GM15510 (cell line): Measurements from ENCODE around the gene SAPCD2.

Experiments used
- POLR2A ChIP-seq: IDR thresholded peaks from 3 replicates; pipeline ENCODE4 v1.6.1; 2011; ENCODE audit warnings: borderline replicate concordance; ENCODE audit not compliant: insufficient read length; ENCODE audit errors: extremely low read depth

Gene SAPCD2

DNA sequence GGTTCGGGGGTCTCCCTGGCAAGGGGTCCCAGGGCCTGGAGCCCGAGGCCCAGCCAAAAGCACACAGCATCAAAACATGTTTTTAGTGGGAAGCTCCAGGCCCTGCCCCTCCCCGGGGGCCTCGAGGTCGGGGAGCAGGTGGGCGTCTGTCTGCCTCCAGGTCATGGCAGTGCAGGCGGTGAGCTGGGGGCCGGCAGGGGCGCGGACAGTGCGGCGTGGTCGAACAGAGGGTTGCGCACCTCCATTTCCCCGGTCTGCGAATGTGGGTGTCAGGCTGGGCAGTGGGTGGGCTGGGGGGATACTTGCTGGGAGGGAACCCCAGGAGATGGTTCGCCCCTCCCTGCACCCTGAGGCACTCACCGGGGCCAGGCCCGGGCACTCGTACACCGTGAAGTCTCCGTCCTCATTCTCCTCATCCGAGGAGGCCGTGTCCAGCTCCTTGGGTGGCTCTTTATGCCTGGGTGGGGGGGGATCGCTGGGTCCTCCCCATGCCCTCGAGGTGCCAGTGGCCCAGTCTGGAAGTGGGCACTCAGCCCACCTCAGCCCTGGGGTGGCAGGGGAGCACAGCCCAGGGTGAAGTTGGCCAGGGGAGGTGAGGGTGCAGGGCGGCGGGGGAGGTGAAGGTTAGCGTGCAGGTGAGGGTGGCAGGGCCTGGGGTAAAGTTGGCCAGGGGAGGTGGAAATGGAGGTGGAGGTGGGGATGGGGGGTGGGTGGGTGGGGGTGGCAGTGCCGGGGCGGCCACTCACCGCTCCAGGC, 30.6 kb downstream of the SAPCD2 start:
- TF ChIP-seq POLR2A, result no peak

DNA sequence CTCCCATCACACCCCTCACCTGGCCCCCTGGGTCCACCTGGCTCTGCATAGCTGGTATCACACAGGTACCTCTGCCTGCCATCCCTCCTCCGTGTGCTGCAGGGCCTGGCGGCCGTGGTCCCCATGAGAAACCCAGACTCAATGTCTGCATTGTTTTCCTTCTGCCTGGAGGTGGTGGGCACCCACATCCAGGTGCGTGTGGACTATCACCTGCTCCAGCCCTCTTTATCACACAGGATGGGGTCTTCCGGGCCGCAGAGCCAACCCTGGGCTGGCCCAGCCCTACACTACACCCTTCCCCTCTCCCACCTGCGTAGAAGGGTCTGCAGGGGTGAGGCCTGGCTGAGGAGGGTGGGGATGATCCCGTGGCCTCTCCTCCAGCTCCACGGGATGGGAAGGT, 31.4 kb downstream of the SAPCD2 start:
- TF ChIP-seq POLR2A, result no peak

DNA sequence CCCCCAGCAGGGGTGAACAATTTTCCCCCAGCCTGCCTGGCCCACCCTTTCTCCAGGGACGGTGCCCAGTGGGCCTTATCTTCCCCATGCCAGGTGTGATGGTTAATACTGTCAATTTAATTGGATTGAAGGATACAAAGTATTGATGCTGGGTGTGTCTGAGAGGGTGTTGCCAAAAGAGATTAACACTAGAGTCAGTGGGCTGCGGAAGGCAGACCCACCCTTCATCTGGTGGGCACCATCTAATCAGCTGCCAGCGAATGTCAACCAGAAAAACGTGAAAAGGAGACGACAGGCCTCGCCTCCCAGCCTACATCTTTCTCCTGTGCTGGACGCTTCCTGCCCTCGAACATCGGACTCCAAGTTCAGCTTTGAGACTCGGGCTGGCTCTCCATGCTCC, 32.9 kb downstream of the SAPCD2 start:
- no peak for TF ChIP-seq POLR2A

DNA sequence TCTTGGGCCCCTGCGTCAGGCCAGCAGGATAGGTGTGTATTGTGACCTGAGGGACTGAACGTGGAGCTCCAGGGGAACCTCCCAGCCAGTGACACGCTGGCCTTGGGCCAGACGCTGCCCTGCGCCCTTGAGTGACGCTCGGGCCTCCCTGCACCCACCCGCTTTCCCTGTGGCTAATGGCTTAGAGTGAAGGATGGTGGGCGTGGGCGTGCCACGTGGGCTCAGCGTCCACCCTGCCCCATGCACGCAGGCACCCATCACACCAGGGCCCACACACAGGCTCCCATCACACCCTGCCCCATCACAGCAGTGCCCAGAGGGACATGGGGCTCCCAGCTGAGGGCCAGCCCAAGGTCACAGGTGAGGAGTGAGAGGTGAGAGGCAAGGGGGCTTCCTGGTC, 33.3 kb downstream of the SAPCD2 start:
- no peak for TF ChIP-seq POLR2A

DNA sequence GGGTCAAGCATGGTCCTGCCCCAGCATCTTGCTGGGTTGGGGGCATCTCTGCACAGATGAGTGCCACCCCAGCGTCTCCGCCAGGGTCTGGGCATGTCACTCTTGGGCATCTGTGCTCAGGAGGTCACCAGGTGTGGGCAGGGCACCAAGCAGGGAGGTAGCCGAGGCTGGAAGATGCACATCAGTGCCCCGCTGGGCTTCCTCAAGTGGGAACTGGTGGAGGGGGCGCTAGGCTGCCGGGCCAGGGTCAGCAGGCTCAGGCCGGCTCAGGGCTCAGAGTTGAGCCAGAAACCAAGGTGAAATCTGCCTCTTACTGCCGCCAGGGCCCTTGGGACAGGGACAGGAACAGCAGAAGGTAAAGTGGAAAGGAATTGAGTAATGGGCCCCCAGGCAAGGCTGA, 34.4 kb downstream of the SAPCD2 start:
- no peak for TF ChIP-seq POLR2A

DNA sequence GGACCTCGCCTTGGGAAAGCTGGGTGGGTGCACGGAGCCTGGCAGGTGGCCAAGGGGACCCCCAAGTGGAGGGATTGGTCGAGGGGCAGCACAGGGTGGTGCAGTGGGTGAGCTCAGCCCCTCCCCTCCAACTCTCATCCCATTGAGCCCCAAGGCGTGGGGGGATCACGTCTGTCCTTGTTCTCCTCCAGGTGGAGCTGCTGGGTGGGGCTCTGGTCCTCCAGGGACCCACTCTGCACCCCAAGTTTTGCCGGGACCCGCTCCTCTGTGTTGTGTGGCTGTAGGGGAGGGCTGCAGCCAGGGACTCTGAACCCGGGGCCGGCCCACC, 34.9 kb downstream of the SAPCD2 start:
- TF ChIP-seq POLR2A, result no peak

DNA sequence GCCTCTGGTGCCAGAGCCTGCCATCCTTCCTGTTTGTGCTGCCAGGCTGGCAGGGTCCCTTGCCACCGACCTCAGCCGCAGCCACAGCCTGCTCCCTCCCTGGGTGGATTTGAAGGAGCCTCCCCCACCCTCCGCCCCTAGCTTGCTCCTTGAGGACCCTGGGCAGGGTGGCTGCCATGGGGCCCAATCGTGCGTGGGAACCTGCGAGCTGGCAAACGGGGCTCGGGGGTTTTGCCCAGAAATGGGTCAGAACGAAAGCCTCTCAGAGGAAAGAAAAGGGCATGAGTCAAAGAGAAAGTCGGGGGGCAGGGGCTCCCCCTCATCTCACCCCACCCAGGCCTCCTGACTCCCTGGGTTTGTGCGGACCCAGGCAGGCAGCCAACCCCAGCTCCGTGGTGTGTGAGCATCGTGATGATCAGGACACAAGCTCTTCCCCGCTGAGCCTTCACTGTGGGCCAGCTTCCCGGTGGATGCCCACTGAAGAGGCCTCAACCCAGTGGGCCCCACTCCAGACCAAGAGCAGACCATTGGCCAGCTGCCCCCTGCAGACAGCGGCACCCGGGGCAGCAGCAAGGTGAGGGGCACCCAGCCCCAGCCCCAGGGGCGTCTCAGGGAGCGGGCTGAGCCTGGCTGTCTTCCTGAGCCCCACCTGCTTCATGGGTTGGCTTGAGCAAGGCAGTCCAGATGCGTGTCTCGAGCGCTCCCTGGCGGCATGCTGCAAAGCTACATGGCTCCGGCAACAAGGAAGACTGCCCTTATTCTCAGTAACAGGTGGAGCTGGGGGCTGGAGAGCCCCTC, 35.4 kb downstream of the SAPCD2 start:
- no peak for TF ChIP-seq POLR2A

DNA sequence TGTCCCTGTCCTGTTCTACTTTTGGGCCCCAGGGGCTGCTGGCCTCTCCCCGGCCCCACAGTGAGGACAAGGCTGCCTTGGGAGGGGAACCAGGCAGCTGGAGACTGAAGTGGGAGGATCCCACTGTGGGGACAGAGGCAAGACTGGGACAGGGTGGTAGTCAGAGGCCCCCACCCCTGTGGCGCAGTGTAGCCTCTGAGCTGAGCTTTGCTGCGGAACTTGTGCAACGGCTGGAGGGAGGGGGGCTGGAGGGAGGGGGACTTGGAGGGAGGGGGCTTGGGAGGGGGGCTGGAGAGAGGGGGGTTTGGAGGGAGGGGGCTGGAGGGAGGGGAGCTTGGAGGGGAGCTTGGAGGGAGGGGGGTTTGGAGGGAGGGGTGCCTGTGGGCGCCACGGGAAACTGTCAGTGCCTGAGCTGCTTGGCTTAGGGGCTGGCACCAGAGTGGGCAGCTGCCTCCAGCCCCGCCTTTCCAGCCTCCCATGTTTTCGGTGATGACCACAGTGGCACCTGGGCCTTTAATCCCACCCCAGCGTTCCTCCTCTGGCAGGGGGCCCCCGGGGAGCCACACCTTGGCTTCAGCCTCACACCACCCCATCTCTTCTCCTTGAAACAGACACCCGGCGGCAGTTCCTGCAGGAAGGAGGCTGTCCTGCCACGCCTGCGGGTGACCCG, 36.2 kb downstream of the SAPCD2 start:
- TF ChIP-seq POLR2A, result no peak

DNA sequence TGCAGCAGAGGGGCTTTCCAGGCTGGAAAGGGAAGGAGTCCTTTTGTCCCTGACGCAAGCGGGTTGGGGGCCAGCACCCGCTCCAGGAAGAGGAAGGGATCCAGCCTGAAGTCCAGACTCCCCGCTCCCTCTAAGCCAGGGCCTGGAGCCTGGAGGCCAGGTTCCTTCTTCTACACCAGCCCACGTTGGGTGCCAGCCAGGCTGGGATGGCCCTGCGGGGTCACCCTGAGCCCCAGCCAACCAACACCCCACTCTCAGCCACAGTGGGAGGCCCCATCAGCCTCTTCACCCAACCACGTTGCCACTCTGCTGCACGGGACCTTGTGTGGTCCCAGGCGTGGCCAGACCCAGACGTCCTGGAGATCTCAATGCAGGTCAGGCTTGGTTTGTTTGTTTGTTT, 37.5 kb downstream of the SAPCD2 start:
- TF ChIP-seq POLR2A, result no peak

DNA sequence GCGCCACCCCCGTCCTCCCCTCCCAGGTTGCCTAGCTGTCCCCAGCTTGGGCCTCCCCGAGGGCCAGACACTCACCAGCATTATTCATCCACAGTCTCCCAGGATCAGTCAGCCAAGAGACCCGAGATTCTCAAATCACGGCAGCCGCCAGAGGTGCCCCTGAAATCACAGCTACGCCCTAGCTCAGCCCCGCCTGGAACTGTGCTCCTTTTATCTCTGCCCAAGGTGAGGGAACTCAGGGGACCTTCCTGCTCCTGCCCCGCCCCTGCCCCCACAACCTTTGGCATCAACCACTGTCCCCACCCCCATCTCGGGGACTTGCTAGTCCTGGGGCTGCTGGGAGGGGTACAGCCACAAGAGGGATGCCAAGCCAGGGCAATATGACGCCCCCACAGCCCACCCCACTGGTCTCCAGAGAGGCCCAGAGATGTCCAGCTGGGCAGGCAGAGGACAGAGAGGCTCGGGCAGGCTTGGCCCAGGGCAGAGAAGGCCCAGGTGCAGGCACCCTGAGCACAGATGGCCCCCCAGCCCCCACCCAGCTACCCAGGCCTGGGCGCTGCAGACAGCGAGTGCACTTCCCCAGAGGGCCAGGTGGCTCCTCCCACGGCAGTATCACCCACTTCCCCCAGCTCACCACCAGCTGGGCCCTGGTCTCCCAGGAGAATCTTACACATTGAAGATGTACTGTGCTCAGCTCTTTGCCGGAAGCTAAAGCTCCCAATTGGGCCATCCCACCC, 38.3 kb downstream of the SAPCD2 start, which contains the start of gene FUT7:
TSS of gene FUT7 (minus strand) at position 185 of the 737 bp plus-strand sequence. CDS start at position 88, 97 bp downstream.
- no peak for TF ChIP-seq POLR2A

DNA sequence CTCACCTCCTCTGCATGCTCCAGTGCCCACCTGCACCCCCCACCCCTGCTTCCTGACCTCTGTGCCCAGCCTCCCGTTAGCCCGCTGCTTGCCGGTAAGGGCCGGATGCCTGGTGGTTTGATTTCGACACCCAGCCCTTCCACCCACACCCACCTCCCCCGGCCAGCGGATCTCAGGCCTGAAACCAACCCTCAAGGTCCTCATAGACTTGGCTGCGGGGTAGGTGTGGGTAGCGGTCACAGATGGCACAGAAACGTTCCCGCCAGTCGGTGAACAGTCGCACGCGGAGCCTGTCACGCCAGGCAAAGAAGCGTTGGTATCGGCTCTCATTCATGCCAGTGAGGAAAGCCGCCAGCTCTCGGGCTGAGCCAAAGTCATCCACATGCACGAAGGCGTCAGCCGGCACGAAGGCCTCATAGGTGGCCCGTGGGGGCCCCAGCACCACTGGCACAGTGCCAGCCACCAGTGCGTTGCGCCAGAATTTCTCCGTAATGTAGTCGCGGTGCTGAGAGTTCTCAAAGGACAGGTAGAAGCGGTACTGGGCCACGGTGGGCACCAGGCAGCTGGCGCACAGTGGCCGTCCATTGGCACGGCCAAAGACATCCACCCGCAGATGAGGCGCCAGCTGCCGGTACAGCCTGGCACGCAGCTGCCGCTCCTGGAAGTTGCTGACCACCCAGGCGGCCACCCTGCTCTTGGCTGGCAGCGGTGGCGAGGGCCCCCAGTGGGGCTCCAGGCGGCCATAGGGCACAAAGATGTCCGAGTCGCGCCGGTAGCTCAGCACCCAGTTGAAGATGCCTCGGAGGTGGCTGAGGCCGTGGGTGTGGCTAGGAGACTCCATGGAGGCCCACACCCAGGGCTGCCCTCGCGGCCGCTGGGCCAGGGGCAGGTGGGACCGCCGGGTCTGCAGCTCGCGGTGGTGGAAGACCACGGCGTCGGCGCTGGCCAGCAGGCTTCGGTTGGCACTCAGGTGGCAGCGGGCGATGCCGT, 39.5 kb downstream of the SAPCD2 start:
- no peak for TF ChIP-seq POLR2A

DNA sequence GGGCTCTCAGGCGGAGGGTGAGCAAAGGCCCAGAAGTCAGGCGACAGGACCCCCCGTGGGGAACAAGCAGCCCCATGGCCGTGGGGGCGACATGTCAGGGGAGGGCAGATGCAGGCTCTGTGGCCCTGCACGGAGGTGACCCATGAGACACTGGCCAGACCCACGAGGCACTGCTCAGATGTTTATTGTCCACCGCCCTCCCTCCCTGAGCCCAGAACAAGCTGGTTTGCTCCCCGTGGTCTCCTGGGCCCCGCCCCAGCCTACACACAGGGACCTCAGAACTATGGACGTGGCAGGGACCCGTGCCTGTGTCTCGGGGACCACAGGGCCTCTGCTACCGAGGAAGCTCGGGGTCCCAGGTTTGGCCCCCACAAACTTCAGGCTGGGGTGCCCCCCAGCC, 40.4 kb downstream of the SAPCD2 start:
- TF ChIP-seq POLR2A, result no peak

DNA sequence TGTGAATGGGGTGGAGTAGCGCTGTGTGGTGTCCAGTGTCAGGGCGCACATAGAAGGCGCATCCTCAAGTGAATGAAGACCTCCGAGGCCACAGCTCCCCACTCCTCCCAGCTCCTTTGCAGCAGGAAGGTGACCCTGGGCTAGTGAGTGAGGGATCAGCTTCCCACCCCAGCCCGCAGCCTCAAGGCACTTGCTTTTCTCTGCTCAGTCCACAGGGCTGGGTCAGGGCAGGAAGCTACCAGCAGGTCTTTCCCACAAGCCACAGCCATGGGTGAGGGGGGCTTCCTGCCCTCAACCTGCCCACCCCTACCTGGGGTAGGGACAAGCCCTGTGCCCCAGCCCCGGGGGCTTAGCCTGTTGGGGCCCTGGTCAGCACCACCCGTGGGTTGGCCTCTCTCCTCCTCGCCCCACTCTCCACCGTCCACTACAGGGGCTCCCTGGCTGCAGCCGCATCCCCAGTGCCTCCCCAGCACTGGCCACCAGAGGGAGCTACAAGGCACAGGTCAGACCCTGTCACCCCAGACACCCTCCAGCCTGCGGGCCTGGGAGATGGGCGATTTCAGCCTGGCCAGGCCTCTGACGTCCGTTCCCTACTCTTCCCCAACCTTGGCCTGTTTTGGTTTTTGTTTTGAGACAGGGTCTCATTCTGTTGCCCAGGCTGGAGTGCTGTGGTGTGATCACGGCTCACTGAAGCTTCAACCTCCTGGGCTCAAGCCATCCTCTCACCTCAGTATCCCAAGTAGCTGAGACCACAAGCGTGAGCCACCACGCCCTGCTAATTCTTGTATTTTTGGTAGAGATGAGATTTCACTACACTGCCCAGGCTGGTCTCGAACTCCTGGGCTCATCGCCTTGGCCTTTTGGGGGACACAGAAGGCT, 41.1 kb downstream of the SAPCD2 start:
- TF ChIP-seq POLR2A, result no peak

DNA sequence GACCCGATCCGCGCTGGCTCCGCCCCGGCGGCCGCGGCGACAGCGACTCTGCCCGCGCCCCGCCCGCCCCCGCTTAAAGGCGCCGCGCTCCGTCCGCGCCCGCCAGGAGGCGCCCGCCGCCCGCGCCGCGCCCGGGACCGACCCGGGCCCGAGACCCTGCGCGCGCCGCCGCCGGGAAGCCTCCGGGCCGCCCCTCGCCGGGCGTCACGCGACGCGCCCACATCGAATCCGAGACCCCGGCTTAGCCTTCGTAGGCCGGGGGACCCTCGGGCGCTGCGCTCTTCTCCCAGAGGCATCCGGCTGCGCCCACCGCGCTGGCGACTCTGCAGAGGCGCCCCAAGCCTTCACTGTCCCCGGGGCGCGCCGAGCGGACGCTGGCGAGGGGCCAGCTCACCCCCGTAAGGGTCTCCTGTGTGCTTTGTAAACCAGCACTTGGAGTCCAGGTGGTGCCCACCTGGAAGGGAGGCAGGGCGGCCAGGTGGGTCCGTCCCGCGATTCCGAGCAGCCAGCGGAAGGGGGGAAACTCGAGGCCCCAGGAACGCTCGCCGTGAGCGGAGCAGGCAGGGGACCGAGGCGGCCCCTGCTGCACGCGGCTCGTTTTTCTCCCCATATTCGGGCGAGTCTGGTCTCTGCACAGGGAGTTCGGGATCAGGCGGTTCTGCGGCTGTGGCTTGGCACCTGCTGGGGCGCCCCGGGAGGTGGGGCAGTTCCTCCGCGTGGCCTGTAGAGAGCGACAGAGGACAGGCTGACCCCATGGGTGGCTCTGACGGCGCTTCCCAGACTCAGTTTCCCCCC, 41.9 kb downstream of the SAPCD2 start:
- no peak for TF ChIP-seq POLR2A
